ENCODE data around the gene PPCS. TPM values are rescaled to one million over a fixed set of nuclear protein-coding genes. Genes with fewer than 3 reads are reported as not detected.
"Not testable (repeated sequence)": the region's sequence is repeated elsewhere in the genome, so short reads cannot be mapped to it uniquely, and the experiment has no call there.

The PPCS gene
- total and polyA plus RNA-seq, 2 donors (not counting 3 experiments of a cell fraction or from before 2014, with no cell fraction given): 31.7 to 32.6 TPM

DNA sequence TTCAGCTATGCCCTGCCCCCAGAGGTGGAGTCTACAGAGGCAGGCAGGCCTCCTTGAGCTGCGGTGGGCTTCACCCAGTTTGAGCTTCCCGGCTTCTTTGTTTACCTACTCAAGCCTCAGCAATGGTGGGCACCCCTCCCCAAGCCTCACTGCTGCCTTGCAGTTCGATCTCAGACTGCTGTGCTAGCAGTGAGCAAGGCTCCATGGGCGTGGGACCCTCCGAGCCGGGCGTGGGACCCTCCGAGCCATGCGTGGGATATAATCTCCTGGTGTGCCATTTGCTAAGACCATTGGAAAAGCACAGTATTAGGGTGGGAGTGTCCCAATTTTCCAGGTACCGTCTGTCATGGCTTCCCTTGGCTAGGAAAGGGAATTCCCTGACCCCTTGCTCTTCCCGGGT, 45.7 kb downstream of the PPCS start:
- BruUV-seq (replicated peaks); H3K4me1 ChIP-seq (ENCODE audit: control insufficient read depth, extremely low read depth, insufficient read depth, low read length); H3K9me1 ChIP-seq (replicated peaks; ENCODE audit: control insufficient read depth, extremely low read depth, insufficient read depth, low read length); H3K27ac ChIP-seq (ENCODE audit: insufficient read depth, low read depth, low read length); dilution Hi-C loops (cut with MboI; ENCODE audit: extremely low pct_ligation_motif_present, low sequenced_read_pairs); POLR2A ChIA-PET; H3K27me3 ChIP-seq (ENCODE audit: control insufficient read depth in 2 of 2, insufficient read depth in 2 of 2, low read length in 2 of 2); H3K9me3 ChIP-seq (replicated peaks; ENCODE audit: control insufficient read depth, insufficient read depth, low read length); H2AFZ ChIP-seq (ENCODE audit: low read depth, low read length); DNase-seq (ENCODE audit: low read depth, low spot score); H3K4me3 ChIP-seq (replicated peaks in 1 of 3; ENCODE audit: insufficient read depth in 1 of 3, low read depth in 1 of 3, low read length in 3 of 3); FAIRE-seq; H3K79me2 ChIP-seq (ENCODE audit: control insufficient read depth, insufficient read depth, low read length); intact Hi-C loops (cut with micrococcal nuclease); H3K9ac ChIP-seq (replicated peaks; ENCODE audit: extremely low read depth, insufficient read depth, low read length); H3K36me3 ChIP-seq (ENCODE audit: control insufficient read depth in 2 of 2, extremely low read depth in 1 of 2, insufficient read depth in 2 of 2, low read length in 2 of 2); H4K20me1 ChIP-seq (replicated peaks; ENCODE audit: control insufficient read depth, extremely low read depth, insufficient read depth, low read length); H3K4me2 ChIP-seq (ENCODE audit: insufficient read depth, low read length): not testable (repeated sequence)
- CTCF ChIA-PET: interaction anchor here (0.8 kb wide), 1 partner anchor 11 kb away, joined by 3 read pairs; no protein-coding TSS in a partner anchor

DNA sequence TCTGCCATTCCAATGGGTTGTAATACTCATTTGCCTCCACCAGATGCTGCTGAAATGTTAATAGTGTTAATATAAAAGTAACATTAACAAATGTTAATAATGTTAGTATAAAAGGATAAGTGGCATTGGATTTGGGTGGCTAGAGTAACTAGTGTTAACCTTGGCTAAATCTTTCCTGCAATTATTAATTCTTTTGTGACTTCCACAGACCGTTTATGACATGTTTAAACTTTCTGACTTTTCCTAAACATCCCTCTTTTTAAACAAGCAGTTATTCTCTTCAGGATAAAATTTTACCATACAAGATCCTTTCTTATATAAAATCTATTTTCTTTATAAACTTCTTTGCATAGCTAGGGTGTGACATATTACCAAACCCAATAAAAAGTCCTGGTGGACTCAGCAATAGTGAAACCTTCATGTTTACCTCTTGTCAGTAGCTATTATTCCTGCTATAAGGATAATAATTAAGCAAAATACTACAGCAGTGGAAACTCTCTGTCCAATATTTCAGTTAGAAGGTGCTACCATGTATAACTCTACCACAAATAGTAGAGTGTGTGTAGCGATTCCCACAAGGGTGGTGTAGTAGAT, 48.3 kb downstream of the PPCS start:
- POLR2A ChIA-PET: no interaction called here
- CTCF ChIA-PET: no interaction called here
- no peak for FAIRE-seq

More for the DNA sequence above, 48.3 kb downstream of the PPCS start:
- intact Hi-C loops (cut with micrococcal nuclease): no loop called here
- H3K9ac ChIP-seq (replicated peaks; ENCODE audit: extremely low read depth, insufficient read depth, low read length): no peak overlapping the region
- H4K20me1 ChIP-seq (replicated peaks; ENCODE audit: control insufficient read depth, extremely low read depth, insufficient read depth, low read length): no peaks in the 10 kb centered on the region
- H3K27ac ChIP-seq (ENCODE audit: insufficient read depth, low read depth, low read length): no peak overlapping the region
- no peak overlapping the region for H2AFZ ChIP-seq (ENCODE audit: low read depth, low read length)
- no TSS peak for BruUV-seq (replicated peaks)
- no peaks in the 10 kb centered on the region for H3K9me1 ChIP-seq (replicated peaks; ENCODE audit: control insufficient read depth, extremely low read depth, insufficient read depth, low read length)
- H3K9me3 ChIP-seq (replicated peaks; ENCODE audit: control insufficient read depth, insufficient read depth, low read length): no peaks in the 10 kb centered on the region
- H3K27me3 ChIP-seq (ENCODE audit: control insufficient read depth in 2 of 2, insufficient read depth in 2 of 2, low read length in 2 of 2): no peaks in the 10 kb centered on the region
- dilution Hi-C loops (cut with MboI; ENCODE audit: extremely low pct_ligation_motif_present, low sequenced_read_pairs): no loop called here
- H3K4me3 ChIP-seq (replicated peaks in 1 of 3; ENCODE audit: insufficient read depth in 1 of 3, low read depth in 1 of 3, low read length in 3 of 3): no peak overlapping the region
- DNase-seq (ENCODE audit: low read depth, low spot score): no peak
- H3K36me3 ChIP-seq (ENCODE audit: control insufficient read depth in 2 of 2, extremely low read depth in 1 of 2, insufficient read depth in 2 of 2, low read length in 2 of 2): no peaks in the 10 kb centered on the region
- TF ChIP-seq EZH2 (IDR thresholded peaks at IDR 0.05; ENCODE audit: borderline replicate concordance, low read depth, low read length, severe bottlenecking) (no peak), GATA2 (IDR thresholded peaks at IDR 0.05; ENCODE audit: insufficient read depth, insufficient read length, low read depth, low read length) (no peak), JUN (IDR thresholded peaks at IDR 0.05; ENCODE audit: borderline replicate concordance, insufficient read depth, insufficient read length, low read depth) (no peak), POLR2AphosphoS5 (IDR thresholded peaks at IDR 0.05; ENCODE audit: insufficient read depth, low read depth, low read length) (no peak)
- H3K79me2 ChIP-seq (ENCODE audit: control insufficient read depth, insufficient read depth, low read length): no peaks in the 10 kb centered on the region
- no peak overlapping the region for H3K4me2 ChIP-seq (ENCODE audit: insufficient read depth, low read length)
- H3K4me1 ChIP-seq (ENCODE audit: control insufficient read depth, extremely low read depth, insufficient read depth, low read length): no peaks in the 10 kb centered on the region

Data from endothelial cell of umbilical vein (primary cell).